HEK293T (cell line): ENCODE results near the gene RYR1.

Experiments used
- CTCF ChIA-PET: fragments of 350-600 bp; formaldehyde crosslinking; extraction: SDS; loops from one replicate; lab custom pipeline; 2021; ENCODE audit warnings: antibody characterized with exemption, inconsistent platforms; lab: Yijun Ruan, JAX
- POLR2A ChIA-PET: fragments of 350-600 bp; formaldehyde crosslinking; extraction: SDS; loops from one replicate; lab custom pipeline; 2020; ENCODE audit warnings: antibody characterized with exemption, inconsistent platforms; lab: Yijun Ruan, JAX
- DNase-seq: peaks from one replicate; pipeline ENCODE4 v3.0.0; 2012; ENCODE audit warnings: mixed read lengths; ENCODE audit errors: extremely low spot score
- ARNT ChIP-seq: fragments of 450-650 bp; IDR thresholded peaks from 2 replicates; pipeline ENCODE4 v1.6.1; 2017; ENCODE audit warnings: mild to moderate bottlenecking
- BHLHE40 ChIP-seq: fragments of 450-650 bp; IDR thresholded peaks from 2 replicates; pipeline ENCODE4 v1.6.1; 2016; ENCODE audit warnings: mild to moderate bottlenecking, moderate library complexity, borderline replicate concordance
- CTBP1 ChIP-seq: fragments of 450-650 bp; IDR thresholded peaks from 2 replicates; pipeline ENCODE4 v1.6.1; 2016; ENCODE audit warnings: borderline replicate concordance
- ELF4 ChIP-seq: fragments of 450-650 bp; IDR thresholded peaks from 2 replicates; pipeline ENCODE4 v1.6.1; 2017; ENCODE audit warnings: antibody characterized with exemption
- FOXA1 ChIP-seq: fragments of 450-650 bp; IDR thresholded peaks from 2 replicates; pipeline ENCODE4 v1.6.1; 2016; ENCODE audit warnings: mild to moderate bottlenecking
- FOXK2 ChIP-seq: fragments of 450-650 bp; IDR thresholded peaks from 2 replicates; pipeline ENCODE4 v1.6.1; 2016; ENCODE audit warnings: mild to moderate bottlenecking
- FOXM1 ChIP-seq: fragments of 450-650 bp; IDR thresholded peaks from 2 replicates; pipeline ENCODE4 v1.6.1; 2017; ENCODE audit warnings: mild to moderate bottlenecking, borderline replicate concordance
- HDGF ChIP-seq: fragments of 450-650 bp; IDR thresholded peaks from 2 replicates; pipeline ENCODE4 v1.6.1; 2017; ENCODE audit warnings: antibody characterized with exemption, borderline replicate concordance
- L3MBTL2 ChIP-seq: fragments of 450-650 bp; conservative IDR thresholded peaks from 2 replicates; pipeline ENCODE4 v1.6.1; 2016; ENCODE audit warnings: mild to moderate bottlenecking
- LEF1 ChIP-seq: fragments of 450-650 bp; IDR thresholded peaks from 2 replicates; pipeline ENCODE4 v1.6.1; 2017; ENCODE audit warnings: mild to moderate bottlenecking, borderline replicate concordance
- NFRKB ChIP-seq: fragments of 450-650 bp; IDR thresholded peaks from 2 replicates; pipeline ENCODE4 v1.6.1; 2016; ENCODE audit warnings: mild to moderate bottlenecking, moderate library complexity
- PKNOX1 ChIP-seq: fragments of 450-650 bp; IDR thresholded peaks from 2 replicates; pipeline ENCODE4 v1.6.1; 2016
- SP1 ChIP-seq: fragments of 450-650 bp; IDR thresholded peaks from 2 replicates; pipeline ENCODE4 v1.6.1; 2017
- SUZ12 ChIP-seq: fragments of 450-650 bp; IDR thresholded peaks from 2 replicates; pipeline ENCODE4 v1.6.1; 2016; ENCODE audit warnings: mild to moderate bottlenecking
- TARDBP ChIP-seq: fragments of 450-650 bp; IDR thresholded peaks from 2 replicates; pipeline ENCODE4 v1.6.1; 2016
- ZNF384 ChIP-seq: fragments of 450-650 bp; IDR thresholded peaks from 2 replicates; pipeline ENCODE4 v1.6.1; 2016

Gene RYR1

GRCh38 chr19:38537071-38537936, 103.8 kb downstream of the RYR1 start:
- no peak for TF ChIP-seq ARNT
- no peak for TF ChIP-seq SP1
- no peak for TF ChIP-seq L3MBTL2
- ChIA-PET POLR2A (no interaction called here), CTCF (no interaction called here)
- DNase-seq: no peak

- ChIA-PET CTCF (no interaction called here), POLR2A (no interaction called here)
- DNase-seq: no peak
- no peak for TF ChIP-seq ELF4
- no peak for TF ChIP-seq CTBP1
- no peak for TF ChIP-seq NFRKB
- no peak for TF ChIP-seq HDGF
- no peak for TF ChIP-seq PKNOX1
- no peak for TF ChIP-seq LEF1
- TF ChIP-seq TARDBP: no peak
- no peak for TF ChIP-seq ZNF384
- no peak for TF ChIP-seq FOXM1
- no peak for TF ChIP-seq FOXK2
- no peak for TF ChIP-seq ARNT
- TF ChIP-seq L3MBTL2: no peak
- TF ChIP-seq FOXA1: no peak
- no peak for TF ChIP-seq SP1
- no peak for TF ChIP-seq BHLHE40
- no peak for TF ChIP-seq SUZ12
Measured at GRCh38 chr19:38538386-38538785, 104.9 kb downstream of the RYR1 start.

- ChIA-PET POLR2A (no interaction called here), CTCF (interaction anchor here (0.9 kb wide), 1 partner anchor 18 kb away, joined by 3 read pairs; no protein-coding TSS in a partner anchor)
- TF ChIP-seq LEF1 (no peak), ARNT (no peak), CTBP1 (no peak), TARDBP (no peak), SP1 (no peak), ELF4 (no peak), L3MBTL2 (no peak), ZNF384 (no peak)
- DNase-seq: no peak
Measured at GRCh38 chr19:38538793-38539528, 105.5 kb downstream of the RYR1 start.

- no peak for TF ChIP-seq BHLHE40
- no peak for TF ChIP-seq TARDBP
- ChIA-PET POLR2A (no interaction called here), CTCF (no interaction called here)
- DNase-seq: no peak
Measured at GRCh38 chr19:38539751-38540150, 106.3 kb downstream of the RYR1 start.

GRCh38 chr19:38542040-38542439, 108.5 kb downstream of the RYR1 start:
- ChIA-PET POLR2A (no interaction called here), CTCF (no interaction called here)
- DNase-seq: no peak
- TF ChIP-seq FOXK2: no peak

- CTCF ChIA-PET: interaction anchor here (1.8 kb wide), 1 partner anchor 92 kb away, joined by 8 read pairs; no protein-coding TSS in a partner anchor
- POLR2A ChIA-PET: interaction anchor here (0.9 to 1.3 kb wide), 6 partner anchors 13 to 141 kb away, joined by 4 to 9 read pairs (median 5); partner anchors contain the start of genes EIF3K and FAM98C
- DNase-seq: no peak
- no peak for TF ChIP-seq SUZ12
- no peak for TF ChIP-seq BHLHE40
Measured at GRCh38 chr19:38543286-38543806, 109.9 kb downstream of the RYR1 start.

GRCh38 chr19:38543807-38544568, 110.5 kb downstream of the RYR1 start:
- TF ChIP-seq BHLHE40: no peak
- TF ChIP-seq NFRKB: no peak
- no peak for TF ChIP-seq FOXM1
- peak; percentile 99 for TF ChIP-seq PKNOX1
- no peak for TF ChIP-seq LEF1
- TF ChIP-seq CTBP1: no peak
- TF ChIP-seq HDGF: no peak
- no peak for TF ChIP-seq FOXK2
- TF ChIP-seq SUZ12: no peak
- no peak for TF ChIP-seq FOXA1
- TF ChIP-seq L3MBTL2: peak; percentile 95
- TF ChIP-seq ZNF384: no peak
- TF ChIP-seq SP1: no peak
- DNase-seq: peak; percentile 94
- POLR2A ChIA-PET: interaction anchor here (0.9 to 1.3 kb wide), 6 partner anchors 13 to 141 kb away, joined by 4 to 9 read pairs (median 5); partner anchors contain the start of genes EIF3K and FAM98C
- CTCF ChIA-PET: interaction anchor here (1.8 kb wide), 1 partner anchor 91 kb away, joined by 8 read pairs; no protein-coding TSS in a partner anchor
